HG02981 (cell line): ENCODE data around the gene EYS.

Experiments
- ATAC-seq: cut with Tn5 transposase; IDR thresholded peaks from one replicate; pipeline ENCODE4 v1.9.1; 2021; ENCODE audit warnings: mild to moderate bottlenecking, moderate library complexity; ENCODE audit not compliant: unreplicated experiment

Gene EYS

DNA sequence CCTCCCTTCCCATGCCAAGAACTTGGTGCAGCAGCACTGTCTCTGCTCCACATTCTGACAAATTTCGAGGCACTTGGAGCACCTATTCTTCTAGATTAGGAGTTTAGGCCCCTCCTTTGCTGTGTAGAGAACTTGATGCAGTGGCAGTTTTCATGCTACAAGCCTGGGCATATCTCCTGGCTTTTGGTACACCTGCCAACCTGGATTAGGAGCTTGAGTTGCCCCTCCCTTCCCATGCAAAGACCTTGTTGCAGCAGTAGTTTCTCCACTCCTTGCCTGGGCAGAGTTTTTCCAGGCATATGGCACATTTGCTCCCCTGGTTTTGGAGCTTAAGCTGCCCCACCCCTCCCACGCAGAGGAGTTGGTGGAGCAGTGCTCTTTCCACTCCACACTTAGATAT is 956.1 kb downstream of the EYS start:
- ATAC-seq, result no peak

DNA sequence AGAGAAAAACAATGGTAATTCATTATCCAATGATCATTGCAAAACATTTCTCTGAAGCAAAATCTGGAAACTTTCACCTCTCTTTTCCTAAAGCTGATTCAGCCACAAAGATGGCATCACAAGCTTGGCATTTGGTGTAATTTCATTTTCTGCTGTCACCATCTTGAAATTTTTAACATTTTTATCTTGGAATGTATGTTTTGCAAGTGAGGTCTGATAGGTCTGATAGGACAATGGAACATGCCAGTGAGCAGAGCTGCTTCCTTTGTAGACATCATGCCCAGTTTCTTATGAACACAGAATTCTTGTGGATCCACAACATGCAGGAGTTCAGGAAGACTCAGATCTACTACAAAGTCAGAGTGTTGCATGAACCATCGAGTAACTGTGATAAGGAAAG is 969.6 kb downstream of the EYS start:
- no peak for ATAC-seq

DNA sequence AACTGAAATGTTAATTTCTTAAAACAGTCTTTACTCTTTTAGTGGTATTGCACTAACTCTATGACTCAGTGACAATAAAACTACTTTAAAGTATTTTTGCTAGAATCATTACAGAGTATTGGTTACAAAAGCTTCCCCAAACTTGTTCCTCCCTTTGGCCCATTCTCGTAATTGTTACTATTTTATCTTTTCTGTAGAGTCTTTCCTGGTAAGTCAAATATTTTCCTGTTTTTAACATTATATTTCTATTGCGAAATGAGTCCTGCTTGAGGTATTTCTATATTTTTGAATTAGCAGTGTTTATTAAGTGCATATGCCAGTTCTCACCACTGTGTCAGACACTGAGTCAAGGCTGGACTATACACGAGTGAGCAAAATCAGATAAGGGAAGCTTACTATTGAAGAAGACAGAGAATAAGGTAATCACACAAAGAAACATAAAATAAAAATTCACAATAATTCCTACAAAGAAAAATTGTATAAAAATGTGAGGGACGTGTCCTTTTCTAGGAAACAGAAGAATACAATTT is 970.5 kb downstream of the EYS start:
- no peak for ATAC-seq

DNA sequence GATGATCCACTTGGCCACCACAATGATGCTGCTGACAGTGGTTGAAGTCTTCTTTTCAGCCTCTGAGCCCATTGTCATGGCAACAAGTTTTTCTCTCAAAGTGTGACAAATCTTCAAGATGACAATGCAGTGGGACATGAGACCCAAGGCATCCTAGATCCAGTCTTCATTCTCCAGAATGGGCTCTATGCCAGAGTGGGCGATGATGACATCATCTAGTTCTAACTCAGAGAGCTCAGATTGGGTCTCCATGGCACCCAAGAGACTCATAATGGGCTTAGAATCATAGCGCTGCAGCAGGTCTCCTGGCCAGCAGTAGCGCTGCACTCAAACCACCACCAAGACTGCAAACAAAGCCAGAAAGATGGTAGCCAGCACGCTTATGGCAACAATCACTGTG is 973.6 kb downstream of the EYS start:
- ATAC-seq, result no peak

DNA sequence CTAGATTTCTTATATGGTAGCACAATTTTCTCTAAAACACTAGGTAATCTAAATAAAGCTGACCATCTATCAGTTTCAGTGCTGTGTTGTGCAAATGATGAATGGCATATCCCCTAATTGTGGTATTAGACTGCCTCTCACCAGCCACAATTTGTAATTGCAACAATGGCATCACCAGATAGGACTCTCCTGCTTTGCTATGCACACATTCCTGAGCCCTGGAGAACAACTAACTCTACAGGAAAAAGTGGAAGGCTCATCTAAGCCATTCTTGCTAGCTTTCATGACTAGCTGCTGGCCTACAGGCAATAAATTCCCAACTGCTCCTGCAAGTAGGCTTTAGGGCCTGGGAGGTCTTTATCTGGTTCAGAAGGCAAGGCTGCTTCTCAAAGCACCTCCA is 974.1 kb downstream of the EYS start:
- ATAC-seq, result no peak

DNA sequence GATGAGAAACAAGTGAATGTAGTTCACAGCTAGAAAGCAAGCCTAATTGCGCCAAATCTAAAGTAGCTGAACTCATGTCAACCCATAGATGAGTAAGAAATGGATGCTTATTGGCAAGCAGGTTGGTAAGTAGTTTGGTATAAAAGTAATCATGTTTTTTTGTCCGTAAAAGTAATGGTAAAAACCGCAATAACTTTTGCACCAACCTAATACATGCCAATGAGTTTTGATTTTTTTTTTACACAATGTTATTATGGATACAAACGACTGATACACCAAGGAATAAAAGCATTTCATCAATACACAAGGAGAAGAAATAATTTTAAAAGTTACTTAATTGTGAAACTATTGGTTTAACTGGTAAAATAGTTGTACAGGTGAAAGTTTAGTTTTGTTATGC is 977.5 kb downstream of the EYS start:
- no peak for ATAC-seq

DNA sequence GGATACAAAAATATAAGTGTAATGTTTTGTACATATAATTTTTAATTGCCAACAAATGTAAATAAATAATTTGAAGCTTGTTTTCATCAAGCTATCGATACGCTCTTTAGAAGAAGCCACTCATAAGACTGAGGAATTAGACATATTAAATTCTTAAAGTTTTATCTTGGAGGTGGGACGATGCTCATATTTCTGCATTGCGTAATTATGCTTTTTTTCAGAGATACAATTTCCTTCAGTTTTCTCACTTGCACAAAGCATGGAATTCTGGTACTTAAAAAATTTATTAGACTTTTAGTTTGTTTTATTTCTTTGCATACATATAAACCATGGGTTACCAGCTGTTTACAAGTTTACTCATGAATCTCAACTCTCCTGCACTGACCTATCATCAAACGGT is 980.0 kb downstream of the EYS start:
- ATAC-seq, result no peak

DNA sequence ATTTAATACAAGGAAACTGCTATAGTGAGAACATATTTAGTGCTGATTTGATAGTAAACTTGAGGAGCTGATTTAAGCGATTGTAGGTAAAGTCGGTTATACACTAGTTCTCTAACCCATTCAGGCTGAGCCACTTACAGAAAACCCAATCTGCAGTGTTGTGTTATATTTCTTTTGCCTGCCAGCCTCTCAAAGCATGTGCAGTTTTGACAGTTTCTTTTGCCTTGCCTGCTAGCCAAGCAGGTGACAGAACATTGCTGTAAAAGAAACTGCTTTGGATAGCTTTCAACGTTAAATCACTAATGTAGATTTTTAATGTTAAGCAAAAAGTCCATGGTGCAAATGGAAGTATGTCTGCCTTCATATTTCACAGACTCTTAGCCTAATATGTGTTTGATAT is 982.9 kb downstream of the EYS start:
- ATAC-seq, result no peak

DNA sequence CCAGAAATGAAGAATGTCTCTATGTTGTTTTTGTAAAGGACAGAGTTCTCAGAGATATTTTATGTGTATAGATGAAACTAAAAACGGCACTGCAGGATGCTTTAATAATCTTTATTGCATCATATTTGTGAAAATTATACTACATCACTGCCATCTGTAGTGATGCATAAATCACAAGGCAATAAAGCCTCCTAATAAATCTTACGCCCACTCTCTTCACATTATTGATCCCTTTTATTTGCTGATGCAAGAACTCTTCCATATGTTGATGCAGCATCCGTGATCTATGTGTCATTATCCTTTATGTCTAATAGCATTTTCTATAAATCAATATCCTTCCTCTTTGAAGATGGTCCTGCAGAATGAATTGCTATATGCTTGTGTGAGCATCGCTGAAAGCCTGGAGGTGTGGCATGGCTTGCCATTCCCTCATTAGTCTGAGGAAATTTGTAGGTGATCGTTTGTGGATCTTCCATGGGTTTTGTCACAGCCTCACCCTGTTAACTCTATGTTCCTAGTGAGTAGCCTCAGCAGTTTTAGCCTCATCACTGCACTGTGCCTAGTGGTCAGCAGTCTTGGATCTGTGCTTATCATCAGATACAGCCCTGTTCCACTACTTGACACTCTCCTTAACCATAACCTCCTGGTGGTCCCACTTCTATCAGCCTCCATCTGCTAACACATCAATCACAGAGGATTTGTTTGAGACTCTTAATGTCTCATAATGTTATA is 983.5 kb downstream of the EYS start:
- no peak for ATAC-seq

DNA sequence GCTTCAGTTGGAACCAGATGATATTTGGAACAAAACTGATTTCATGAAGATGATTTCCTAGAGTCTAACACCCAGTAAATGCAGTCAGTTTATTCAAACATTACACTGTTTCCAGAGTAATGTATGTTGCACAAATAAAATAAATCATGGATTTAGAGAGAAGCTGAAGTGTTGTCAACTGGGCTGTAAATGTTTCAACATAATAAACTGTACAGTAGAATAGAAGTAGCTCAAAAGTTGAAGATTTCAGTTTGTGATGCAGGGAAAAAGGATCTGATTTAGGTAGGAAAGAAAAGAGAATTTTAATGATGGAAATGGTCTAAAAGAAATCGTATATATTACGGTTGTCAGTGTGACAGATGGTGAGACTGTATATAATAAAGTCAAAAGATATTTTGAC is 985.2 kb downstream of the EYS start:
- no peak for ATAC-seq

DNA sequence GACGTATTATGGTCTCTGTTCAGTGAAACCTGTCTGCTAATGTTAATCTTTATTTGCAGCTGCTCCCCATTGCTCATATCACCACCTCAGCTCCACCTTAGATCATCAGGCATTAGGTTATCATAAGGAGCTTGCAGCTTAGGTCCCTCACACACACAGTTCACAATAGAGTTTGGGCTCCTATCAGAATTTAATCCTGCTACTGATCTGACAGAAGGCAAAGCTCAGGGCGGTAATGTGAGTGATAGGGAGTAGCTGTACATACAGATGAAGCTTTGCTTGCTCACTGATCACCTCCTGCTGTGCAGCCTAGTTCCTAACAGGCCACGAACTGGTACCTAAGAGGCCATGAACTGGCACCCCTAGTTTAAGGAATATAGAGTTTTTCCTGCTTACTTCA is 989.7 kb downstream of the EYS start:
- ATAC-seq, result no peak

DNA sequence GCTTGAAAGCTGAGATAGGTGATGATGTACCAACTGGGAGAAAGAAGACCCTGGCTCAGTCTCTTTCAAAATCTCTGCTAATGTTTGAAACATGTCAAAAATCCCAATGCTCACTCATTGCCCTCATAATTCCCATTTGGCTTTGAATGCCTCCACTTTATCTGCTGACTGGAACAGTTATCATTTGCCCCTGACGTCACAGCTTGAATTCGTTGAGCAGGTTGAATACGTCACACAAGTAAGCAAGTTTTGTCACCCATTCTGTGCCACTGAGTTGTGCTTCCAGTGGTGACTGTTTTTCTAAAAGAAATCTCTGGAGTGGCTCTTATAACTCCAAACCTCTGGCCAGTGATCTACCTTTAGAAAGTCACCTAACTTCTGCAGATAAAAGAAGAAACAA is 991.4 kb downstream of the EYS start:
- no peak for ATAC-seq

DNA sequence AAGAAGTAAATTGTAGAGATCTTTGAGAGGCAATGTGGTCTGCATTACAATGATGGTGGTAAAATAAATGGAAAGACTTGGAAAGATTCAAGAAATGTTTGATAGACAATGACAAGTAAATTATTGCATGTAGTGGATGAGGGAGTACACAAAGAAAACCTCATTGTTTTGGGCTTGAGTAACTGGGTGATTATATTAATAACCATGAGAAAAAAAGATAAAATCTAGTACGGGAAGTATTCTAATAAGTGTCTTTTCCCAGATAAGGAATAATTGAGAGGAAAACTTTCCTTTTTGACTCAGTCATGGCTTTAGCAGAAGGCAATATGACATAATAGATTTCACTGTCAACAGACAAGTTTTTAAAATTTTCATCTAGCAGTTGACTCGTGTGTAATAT is 993.0 kb downstream of the EYS start:
- no peak for ATAC-seq

DNA sequence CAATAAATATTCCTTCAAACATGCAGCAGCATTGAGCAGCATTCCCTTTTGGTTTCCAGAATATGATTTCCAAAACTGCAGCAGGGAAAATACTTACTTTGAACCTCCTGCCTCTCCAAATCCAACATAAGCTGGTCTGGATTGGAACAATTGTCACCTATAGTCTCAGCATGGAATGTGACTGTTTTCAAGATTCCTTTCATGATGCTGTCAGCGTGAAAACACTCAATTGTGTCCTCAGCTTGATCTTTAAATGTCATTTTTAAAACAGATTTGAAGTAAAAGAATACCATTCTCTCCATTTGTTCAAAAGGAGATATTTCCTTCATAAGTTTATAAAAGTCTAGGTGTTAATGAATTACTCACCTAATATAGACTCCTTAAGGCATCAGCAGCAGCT is 993.9 kb downstream of the EYS start:
- ATAC-seq, result no peak

DNA sequence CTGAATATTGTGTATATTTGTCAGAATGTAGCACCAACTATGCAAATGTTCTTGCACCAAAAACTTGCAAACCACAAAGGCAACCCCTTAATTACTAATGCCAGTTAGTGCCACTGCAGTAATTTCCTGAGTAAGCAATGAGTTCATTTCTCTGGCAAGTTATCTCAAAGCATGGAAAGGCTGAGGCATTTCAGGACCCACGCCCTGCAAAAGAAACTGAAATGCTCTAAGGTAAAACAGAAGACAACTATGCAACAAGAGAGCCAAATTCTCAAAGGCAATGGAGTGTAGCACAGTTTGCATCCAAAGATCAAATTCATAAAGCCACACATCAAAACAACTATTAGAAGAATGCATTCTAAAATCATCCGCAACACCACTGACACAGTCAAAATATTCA is 994.4 kb downstream of the EYS start:
- no peak for ATAC-seq

DNA sequence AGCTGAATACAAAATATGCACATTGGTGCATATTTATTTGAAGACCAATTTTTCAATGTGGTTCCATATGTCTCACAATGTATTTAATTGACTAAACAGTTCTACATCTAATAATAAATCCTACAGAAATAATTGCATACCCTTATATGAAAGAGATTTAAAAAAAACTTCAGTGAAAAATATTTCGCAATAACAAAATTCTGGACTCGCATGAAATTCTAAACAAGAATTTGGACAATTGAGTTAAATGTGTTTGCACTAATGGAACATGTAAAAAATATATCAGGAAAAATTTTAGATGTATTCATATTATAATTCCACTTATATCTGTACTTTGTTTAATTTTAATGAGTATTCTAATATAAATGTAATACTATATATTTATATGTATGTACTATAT is 1003.1 kb downstream of the EYS start:
- no peak for ATAC-seq

DNA sequence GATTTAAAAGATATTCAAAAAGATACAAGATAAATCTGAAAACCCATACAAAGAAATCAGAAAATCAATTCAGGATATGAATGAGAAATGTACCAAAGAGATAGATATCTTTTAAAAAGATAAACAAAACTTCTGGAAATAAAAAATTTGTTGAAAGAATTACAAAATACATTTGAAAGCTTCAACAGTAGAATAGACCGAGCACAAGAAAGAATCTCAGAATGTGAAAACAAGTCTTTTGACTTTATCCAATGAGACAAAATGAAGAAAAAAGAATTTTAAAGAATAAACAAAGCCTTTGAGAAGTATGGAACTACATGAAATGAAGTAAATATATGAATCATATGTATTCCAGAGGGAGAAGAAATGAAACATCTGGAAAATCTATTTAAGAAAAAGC is 1011.0 kb downstream of the EYS start:
- no peak for ATAC-seq

DNA sequence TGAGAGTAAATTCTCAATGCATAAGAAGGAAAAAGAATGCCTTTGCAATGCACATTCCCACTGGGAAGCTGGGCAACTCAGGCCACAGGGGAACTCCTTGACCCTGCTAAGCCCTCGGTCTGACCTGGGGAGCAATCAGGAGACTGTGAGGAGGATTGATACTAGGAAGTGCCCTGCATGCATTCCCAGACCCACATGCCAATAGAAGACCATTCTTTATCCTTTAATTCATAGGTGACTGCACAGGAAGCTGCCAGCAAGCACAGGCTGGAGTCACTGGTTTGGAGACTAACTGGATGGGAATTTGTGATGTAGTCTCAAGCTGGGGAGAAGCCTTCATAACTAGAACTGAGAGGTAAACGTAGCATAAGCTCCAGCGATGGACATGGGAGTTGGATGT is 1012.7 kb downstream of the EYS start:
- ATAC-seq, result no peak

DNA sequence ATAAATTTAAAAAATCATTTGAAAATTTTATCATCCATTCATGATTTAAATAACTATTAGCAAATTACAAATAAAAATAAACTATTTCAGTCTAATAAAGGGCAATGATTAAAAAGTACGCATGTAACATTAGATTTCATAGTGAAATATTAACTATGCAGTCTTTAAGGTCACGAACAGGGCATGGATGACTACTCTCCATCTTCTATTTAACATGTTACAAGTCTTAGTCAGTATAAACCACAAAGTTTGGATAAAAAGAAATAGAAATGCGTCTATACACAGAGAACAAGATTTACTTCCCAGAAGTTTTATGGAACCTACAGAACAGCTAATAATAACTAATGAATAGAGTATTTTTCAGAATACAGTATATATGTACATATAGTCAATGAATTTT is 1016.0 kb downstream of the EYS start:
- no peak for ATAC-seq

DNA sequence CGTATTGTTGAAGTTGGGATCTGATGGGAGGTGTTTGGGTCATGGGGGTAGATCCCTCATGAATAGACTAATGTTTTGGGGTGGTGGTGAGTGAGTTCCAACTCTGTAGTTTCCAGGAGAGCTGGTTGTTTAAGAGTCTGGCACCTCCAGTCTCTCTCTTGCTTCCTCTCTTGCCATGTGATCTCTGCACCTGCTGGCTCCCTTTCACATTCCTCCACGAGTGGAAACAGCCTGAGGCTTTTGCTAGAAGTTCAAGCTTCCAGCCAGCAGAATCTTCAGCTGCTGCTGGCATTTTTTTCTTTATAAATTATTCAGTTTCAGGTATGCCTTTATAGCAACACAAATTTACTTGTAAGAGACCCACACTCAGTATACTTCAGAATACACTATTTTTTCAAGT is 1021.6 kb downstream of the EYS start:
- no peak for ATAC-seq

DNA sequence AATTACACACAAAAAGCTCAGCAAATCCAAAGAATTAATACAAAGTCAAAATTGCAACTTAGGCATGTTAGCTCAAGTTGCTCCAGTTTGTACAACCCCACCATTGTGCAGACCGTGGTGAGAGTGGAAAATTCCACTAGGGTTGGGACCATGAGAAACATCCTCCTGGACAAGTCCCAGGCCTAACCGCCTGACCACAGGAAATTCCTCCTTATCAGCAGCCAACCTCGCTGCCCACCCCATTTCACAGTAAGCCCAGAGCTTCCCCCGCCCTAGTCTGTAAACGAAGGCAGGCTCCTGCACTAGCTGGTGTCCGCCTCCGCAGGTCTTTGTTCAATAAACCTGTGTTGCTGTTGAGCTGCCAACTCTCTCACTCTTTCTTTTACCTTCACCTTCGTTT is 1023.3 kb downstream of the EYS start:
- ATAC-seq, result no peak

DNA sequence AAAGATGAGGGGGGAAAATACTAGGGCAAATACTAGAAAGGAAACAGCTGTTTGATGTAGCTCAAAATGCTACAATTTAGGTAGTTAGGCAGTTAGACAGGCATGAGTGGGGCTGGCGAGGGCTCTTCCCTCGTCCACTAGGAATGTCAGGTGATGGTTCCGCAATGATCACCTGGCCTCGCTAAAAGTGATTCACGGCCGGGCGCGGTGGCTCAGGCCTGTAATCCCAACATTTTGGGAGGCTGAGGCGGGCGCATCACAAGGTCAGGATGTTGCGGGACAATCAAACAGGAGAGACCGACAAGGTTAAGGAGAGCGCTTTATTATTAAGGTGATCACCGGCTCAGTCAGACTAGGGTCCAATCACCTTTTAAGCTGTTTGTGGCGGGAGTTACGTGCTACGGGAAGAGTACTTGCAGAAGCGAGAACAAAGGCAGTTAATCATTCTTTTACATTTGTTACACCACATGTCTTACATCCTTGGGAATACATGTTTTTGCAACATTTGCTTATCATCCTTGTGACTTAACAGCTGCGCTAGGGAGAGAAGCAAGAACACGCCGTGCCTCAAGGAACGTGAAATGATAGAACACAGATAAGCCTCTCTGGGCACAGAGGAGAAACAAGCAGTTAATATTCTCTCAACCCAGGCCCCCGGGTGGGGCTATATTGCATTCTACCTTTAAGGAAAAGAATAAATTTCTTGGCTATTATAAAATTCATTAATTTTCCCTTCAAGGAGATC is 1025.4 kb downstream of the EYS start:
- no peak for ATAC-seq

DNA sequence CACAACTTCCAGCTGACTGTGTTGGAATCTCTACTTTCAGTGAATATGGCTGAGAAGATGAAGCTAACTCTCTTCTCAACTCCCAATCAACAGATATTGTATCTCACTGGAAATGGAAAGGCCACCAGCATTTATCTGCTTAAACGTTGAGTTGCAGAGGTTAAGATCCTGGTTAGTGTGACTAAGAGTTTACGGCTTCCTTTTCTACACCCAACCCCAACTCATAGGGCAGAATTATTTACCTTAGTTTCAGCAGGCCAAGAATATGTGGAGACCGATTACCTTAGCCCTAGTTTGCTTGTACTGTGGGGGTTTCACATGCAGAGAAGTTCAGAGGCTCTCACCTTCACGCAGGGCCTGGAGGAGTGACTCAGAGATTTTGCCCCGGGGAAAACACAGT is 1026.6 kb downstream of the EYS start:
- no peak for ATAC-seq
